ENCODE data around the gene RABL3. TPM values are rescaled to one million over a fixed set of nuclear protein-coding genes. Genes with fewer than 3 reads are reported as not detected.
A peak's percentile ranks its signal among the peaks of the same experiment; 100 is the strongest.
"Not testable (repeated sequence)": the region's sequence is repeated elsewhere in the genome, so short reads cannot be mapped to it uniquely, and the experiment has no call there.

Gene RABL3
- total RNA-seq, 1 experiment from 2014 or later = 18.2 TPM

DNA sequence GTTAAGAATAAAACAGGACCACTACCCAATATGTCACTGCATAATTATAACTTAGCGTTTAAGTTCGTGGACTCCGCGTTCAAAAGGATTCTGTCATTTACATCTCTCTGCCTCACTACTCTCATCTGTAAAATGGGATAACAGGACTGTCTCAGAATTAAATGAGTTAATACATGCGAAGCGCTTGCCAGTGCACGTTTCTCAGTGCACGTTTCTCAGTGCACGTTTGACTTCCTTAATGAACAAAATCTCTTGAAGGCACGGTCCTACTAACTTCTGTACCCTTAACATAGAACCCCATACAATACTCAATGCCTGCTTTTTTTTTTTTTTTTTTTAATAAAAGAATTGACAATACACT is 499 bp downstream of the RABL3 start:
- POLR2A ChIA-PET (ENCODE audit: low non-redundant PET) = no interaction called here
- TF ChIP-seq EZH2 (IDR thresholded peaks at IDR 0.05; ENCODE audit: borderline replicate concordance, low read depth, low read length, poor library complexity, severe bottlenecking) = no peak
- TF ChIP-seq, protein P1, sequence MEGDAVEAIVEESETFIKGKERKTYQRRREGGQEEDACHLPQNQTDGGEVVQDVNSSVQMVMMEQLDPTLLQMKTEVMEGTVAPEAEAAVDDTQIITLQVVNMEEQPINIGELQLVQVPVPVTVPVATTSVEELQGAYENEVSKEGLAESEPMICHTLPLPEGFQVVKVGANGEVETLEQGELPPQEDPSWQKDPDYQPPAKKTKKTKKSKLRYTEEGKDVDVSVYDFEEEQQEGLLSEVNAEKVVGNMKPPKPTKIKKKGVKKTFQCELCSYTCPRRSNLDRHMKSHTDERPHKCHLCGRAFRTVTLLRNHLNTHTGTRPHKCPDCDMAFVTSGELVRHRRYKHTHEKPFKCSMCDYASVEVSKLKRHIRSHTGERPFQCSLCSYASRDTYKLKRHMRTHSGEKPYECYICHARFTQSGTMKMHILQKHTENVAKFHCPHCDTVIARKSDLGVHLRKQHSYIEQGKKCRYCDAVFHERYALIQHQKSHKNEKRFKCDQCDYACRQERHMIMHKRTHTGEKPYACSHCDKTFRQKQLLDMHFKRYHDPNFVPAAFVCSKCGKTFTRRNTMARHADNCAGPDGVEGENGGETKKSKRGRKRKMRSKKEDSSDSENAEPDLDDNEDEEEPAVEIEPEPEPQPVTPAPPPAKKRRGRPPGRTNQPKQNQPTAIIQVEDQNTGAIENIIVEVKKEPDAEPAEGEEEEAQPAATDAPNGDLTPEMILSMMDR (conservative IDR thresholded peaks at IDR 0.05; ENCODE audit: low read depth, low read length) = no peak
- intact Hi-C loops (cut with micrococcal nuclease; ENCODE audit: unreplicated experiment) = loop anchor here (5.0 kb wide), 2 partner anchors 65 to 145 kb away; partner anchors contain the start of gene NDUFB4
- Histone ChIP-seq H3K4me3 (ENCODE audit: low read depth, low read length, poor library complexity, severe bottlenecking) (peak overlapping the region; percentile 92), H3K27ac (ENCODE audit: low read depth, low read length, poor library complexity, severe bottlenecking) (peak overlapping the region; percentile 97), H3K9me3 (ENCODE audit: low read depth, low read length, poor library complexity, severe bottlenecking) (no peaks in the 10 kb centered on the region), H3K27me3 (replicated peaks; ENCODE audit: insufficient read depth, low read depth, low read length, poor library complexity) (no peaks in the 10 kb centered on the region), H3K4me1 (ENCODE audit: insufficient read depth, low read length, poor library complexity, severe bottlenecking) (peaks cover 12% of the 10 kb centered on the region), H3K36me3 (ENCODE audit: insufficient read depth, low read length, poor library complexity, severe bottlenecking) (peaks cover 3% of the 10 kb centered on the region)
- BruUV-seq (replicated peaks) = no TSS peak
- DNase-seq (ENCODE audit: low spot score) = no peak
- CTCF ChIA-PET = no interaction called here

DNA sequence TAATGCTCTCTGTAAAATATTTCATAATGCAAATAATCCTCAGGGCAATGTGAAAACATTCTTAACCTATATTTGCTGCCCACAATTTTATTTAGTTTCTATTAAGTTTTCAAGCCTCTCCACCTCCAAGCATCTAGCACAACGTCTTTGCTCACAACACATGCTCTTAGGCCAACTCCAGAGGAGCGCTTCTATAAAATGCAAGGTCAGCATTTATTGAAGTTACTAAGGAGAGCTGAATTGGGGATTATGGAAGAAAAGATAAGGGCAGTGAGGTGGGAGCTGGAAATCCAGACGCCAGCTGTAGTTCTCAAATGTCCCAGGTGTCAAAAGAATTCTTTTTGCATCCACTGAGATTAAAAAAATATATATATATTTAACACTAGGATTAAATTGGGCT is 996 bp downstream of the RABL3 start:
- intact Hi-C loops (cut with micrococcal nuclease; ENCODE audit: unreplicated experiment) = loop anchor here (5.0 kb wide), 2 partner anchors 64 to 144 kb away; partner anchors contain the start of gene NDUFB4
- Histone ChIP-seq H3K27ac (ENCODE audit: low read depth, low read length, poor library complexity, severe bottlenecking) (peak overlapping the region; percentile 97), H3K36me3 (ENCODE audit: insufficient read depth, low read length, poor library complexity, severe bottlenecking) (peaks cover 3% of the 10 kb centered on the region), H3K9me3 (ENCODE audit: low read depth, low read length, poor library complexity, severe bottlenecking) (no peaks in the 10 kb centered on the region), H3K4me3 (ENCODE audit: low read depth, low read length, poor library complexity, severe bottlenecking) (peak overlapping the region; percentile 92), H3K4me1 (ENCODE audit: insufficient read depth, low read length, poor library complexity, severe bottlenecking) (peaks cover 12% of the 10 kb centered on the region), H3K27me3 (replicated peaks; ENCODE audit: insufficient read depth, low read depth, low read length, poor library complexity) (no peaks in the 10 kb centered on the region)
- ChIA-PET CTCF (no interaction called here), POLR2A (ENCODE audit: low non-redundant PET) (no interaction called here)
- DNase-seq (ENCODE audit: low spot score) = peak; percentile 9
- no TSS peak for BruUV-seq (replicated peaks)
- no peak for TF ChIP-seq EZH2 (IDR thresholded peaks at IDR 0.05; ENCODE audit: borderline replicate concordance, low read depth, low read length, poor library complexity, severe bottlenecking)
- TF ChIP-seq, protein P1 (conservative IDR thresholded peaks at IDR 0.05; ENCODE audit: low read depth, low read length) = no peak

DNA sequence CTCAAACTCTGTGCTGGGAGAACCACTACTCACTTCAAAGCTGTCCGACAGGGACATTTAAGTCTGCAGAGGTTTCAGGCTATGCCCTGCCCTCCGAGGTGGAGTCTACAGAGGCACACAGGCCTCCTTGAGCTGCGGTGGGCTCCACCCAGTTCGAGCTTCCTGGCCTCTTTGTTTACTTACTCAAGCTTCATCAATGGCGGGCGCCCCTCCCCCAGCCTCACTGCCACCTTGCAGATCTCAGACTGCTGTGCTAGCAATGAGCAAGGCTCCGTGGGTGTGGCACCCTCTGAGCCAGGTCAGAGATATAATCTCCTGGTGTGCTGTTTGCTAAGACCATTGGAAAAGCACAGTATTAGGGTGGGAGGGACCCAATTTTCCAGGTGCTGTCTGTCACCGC is 4.3 kb downstream of the RABL3 start:
- CTCF ChIA-PET; H3K36me3 ChIP-seq (ENCODE audit: insufficient read depth, low read length, poor library complexity, severe bottlenecking); H3K27me3 ChIP-seq (replicated peaks; ENCODE audit: insufficient read depth, low read depth, low read length, poor library complexity); POLR2A ChIA-PET (ENCODE audit: low non-redundant PET); BruUV-seq (replicated peaks); DNase-seq (ENCODE audit: low spot score); H3K27ac ChIP-seq (ENCODE audit: low read depth, low read length, poor library complexity, severe bottlenecking); H3K9me3 ChIP-seq (ENCODE audit: low read depth, low read length, poor library complexity, severe bottlenecking); intact Hi-C loops (cut with micrococcal nuclease; ENCODE audit: unreplicated experiment); H3K4me1 ChIP-seq (ENCODE audit: insufficient read depth, low read length, poor library complexity, severe bottlenecking); H3K4me3 ChIP-seq (ENCODE audit: low read depth, low read length, poor library complexity, severe bottlenecking): not testable (repeated sequence)
